ENCODE results near the gene KCNJ14. TPM values are rescaled to one million over a fixed set of nuclear protein-coding genes. Genes with fewer than 3 reads are reported as not detected.

Gene KCNJ14
- total RNA-seq, 1 donor from 2014 or later, result 0.82 TPM

DNA sequence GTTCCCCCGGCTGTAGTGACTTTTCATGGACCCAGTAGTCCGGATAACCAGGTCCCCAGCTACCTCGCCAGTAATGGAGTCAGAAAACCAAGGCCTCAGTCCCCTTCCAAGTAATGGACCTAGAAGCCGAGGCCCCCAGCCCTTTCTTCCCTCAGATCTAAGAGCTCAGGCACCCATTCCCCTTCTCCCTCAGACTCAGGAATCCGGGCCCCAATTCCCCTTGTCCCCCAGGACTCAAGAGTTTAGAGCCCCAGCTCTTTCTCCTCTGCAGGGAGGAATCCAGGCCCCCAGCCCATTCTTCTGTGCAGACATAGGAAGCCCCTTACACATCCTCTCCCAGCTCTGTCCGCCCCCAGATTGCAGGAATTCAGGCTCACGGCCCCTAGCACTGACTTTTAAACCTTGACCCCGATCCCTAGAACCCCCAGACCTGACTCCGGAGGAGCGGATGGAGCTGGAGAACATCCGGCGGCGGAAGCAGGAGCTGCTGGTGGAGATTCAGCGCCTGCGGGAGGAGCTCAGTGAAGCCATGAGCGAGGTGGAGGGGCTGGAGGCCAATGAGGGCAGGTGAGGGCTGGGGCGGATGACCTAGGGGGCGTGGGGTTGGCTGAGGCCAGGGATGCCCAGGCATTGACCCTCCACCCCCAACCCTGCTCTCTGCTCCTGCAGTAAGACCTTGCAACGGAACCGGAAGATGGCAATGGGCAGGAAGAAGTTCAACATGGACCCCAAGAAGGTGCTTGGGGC is 14.7 kb downstream of the KCNJ14 start:
- FAIRE-seq (no peak), DNase-seq (ENCODE audit: low spot score in 2 of 2) (no peak)

GRCh38 chr19:48470856-48471255 is 15.5 kb downstream of the KCNJ14 start:
- FAIRE-seq, result no peak

GRCh38 chr19:48471836-48472235 is 16.5 kb downstream of the KCNJ14 start:
- DNase-seq (ENCODE audit: low spot score in 2 of 2) (no peak), FAIRE-seq (no peak)

More at GRCh38 chr19:48470856-48471255, 15.5 kb downstream of the KCNJ14 start:
- no peak for DNase-seq (ENCODE audit: low spot score in 2 of 2)

DNA sequence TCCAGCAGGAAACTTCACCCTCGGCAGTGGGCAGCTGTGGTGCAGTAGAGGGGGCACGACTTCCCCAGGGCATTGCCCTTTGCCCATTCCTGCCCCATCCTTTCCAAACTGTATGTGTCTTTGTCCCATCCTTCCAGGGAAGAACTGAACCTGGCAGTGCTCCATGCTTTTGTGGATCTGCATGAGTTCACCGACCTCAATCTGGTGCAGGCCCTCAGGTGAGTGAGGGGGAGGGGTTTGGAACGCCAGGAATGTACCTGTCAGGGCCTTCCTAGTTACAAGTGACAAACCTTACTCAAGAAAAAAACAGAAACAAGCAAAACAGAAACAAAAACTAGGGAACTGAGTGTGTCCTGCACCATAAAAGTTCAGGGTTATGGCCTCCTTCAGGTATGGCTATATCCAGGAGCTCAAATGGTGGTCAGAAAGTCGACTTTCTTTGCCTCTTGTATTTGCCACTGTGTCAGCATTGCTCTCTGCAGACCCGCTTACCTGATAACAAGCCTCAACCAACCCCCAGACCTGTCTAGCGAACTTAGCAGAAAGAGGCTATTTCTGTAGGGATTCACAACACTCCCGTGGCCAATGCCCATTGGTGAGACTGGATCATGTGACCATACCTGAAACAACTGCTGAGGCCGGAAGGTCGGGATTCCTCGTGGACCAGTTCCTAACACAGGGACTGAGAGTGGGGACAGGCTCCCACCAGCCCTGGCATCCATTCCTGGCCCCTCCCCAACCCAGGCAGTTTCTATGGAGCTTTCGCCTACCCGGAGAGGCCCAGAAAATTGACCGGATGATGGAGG is 18.0 kb downstream of the KCNJ14 start:
- FAIRE-seq, result no peak
- DNase-seq (ENCODE audit: low spot score in 2 of 2), result no peak

DNA sequence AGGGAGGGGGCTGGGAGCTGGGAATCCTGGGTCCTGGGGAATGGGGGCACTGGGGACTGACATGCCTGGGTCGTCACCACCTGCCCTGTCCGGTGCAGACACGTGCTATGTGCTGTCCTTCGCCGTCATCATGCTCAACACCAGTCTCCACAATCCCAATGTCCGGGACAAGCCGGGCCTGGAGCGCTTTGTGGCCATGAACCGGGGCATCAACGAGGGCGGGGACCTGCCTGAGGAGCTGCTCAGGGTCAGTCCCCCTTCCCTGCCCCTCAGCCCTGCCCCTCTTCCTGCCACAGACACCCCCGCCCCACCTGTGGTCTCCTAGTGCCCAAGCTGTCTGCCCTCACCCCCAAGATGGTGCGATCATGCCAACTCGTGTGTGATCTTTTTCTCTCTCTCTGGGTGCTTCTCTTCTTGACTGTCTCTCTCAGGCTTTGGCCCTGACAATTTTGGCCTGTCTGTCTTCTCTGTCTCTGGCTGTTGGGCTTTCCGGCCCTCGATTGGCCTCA is 18.8 kb downstream of the KCNJ14 start:
- no peak for DNase-seq (ENCODE audit: low spot score in 2 of 2)
- FAIRE-seq, result no peak

- no peak for FAIRE-seq
- no peak for DNase-seq (ENCODE audit: low spot score in 2 of 2)
Observed at GRCh38 chr19:48475369-48476068, 20.1 kb downstream of the KCNJ14 start.

DNA sequence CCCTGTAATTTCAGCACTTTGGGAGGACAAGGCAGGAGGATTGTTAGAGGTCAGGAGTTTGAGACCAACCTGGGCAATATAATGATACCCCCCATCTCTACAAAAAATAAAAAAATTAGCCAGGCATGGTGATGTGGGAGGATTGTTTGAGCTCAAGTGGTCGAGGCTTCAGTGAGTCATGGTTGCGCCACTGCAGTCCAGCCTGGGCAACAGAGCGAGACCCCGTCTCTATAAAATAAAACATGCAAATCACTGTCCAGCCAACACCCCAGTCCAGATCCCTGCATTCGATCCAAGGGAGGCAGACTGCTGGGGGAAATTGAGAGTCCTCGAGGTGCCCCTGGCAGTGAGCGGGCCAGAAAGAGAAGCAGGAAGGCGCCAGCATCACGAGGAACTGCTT is 20.8 kb downstream of the KCNJ14 start:
- FAIRE-seq (no peak), DNase-seq (ENCODE audit: low spot score in 2 of 2) (no peak)

DNA sequence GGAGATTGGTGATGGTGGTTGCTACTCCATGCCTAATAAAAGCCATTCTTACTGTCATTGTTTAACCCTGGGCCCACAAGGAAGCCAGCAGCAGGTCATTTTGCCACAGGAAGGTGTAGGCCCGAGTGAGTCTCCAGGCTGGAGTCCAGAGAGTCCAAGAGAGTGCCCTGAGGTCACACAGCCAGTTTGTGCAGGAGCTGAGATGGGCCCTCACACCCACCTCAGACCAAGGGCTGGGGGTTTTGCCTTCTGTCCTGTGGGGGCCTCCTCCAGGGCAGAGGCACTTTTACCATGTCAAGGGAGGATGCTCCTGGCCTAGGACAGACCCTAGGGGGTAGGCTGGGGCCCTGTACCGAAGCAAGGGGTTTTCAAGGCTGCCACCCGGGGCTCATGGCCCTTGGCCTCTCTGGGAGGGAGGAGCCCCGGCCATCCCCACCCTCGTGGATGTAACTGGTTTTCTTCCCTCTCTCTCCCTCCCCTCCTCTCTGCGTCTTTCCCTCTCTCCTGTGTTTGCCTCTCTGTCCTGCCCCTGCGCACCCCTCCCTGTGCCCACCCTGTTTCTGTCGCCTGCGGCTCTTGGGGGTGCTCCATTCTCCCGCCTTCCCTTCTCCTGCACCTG is 21.8 kb downstream of the KCNJ14 start:
- no peak for FAIRE-seq
- DNase-seq (ENCODE audit: low spot score in 2 of 2), result no peak

DNA sequence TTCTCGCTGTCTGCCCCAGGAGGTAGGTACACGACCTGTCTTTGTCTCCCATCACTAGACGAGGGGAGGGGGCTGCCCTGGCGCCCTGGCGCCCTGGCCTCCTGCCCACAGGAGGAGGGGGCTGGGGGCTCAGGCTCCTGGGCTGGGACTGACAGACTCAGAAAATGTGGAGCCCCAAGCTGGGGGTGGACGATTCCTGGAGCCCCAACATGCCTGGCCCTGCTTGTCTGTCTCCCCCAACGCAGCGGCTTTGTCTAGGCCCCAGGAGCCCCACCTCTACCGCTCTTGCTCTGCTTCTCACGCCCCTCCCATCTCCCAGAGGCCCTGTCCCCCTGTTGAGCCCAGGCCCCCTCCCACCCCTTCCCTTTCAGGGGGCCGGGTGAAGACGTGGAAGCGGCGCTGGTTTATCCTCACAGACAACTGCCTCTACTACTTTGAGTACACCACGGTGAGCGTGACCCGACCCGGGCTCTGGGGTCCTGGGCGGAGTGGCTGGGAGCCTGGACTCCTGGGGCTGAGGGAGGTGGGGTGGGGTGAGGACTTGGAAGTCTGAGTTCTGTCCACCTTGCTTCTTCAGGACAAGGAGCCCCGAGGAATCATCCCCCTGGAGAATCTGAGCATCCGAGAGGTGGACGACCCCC is 22.4 kb downstream of the KCNJ14 start:
- FAIRE-seq (no peak), DNase-seq (ENCODE audit: low spot score in 2 of 2) (no peak)

DNA sequence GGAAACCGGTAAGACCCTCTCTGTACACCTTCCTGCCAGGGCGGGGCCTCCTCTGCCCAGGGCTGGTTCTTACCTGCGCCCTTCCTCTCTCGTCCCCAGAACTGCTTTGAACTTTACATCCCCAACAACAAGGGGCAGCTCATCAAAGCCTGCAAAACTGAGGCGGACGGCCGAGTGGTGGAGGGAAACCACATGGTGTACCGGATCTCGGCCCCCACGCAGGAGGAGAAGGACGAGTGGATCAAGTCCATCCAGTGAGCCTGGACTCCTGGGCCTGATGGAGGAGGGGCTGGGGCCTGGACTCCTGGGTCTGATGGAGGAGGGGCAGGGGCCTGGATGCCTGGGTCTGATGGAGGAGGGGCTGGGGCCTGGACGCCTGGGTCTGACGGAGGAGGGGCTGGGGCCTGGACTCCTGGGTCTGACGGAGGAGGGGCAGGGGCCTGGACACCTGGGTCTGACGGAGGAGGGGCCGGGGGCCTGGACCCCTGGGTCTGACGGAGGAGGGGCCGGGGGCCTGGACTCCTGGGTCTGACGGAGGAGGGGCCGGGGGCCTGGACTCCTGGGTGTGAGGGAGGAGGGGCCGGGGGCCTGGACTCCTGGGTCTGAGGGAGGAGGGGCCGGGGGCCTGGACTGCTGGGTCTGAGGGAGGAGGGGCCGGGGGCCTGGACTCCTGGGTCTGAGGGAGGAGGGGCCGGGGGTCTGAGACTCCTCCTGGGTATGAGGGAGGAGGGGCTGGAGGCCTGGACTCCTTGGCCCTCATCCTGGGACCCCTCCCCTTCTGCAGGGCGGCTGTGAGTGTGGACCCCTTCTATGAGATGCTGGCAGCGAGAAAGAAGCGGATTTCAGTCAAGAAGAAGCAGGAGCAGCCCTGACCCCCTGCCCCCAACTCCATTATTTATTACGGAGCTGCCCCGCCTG is 23.2 kb downstream of the KCNJ14 start:
- FAIRE-seq, result no peak
- no peak for DNase-seq (ENCODE audit: low spot score in 2 of 2)

DNA sequence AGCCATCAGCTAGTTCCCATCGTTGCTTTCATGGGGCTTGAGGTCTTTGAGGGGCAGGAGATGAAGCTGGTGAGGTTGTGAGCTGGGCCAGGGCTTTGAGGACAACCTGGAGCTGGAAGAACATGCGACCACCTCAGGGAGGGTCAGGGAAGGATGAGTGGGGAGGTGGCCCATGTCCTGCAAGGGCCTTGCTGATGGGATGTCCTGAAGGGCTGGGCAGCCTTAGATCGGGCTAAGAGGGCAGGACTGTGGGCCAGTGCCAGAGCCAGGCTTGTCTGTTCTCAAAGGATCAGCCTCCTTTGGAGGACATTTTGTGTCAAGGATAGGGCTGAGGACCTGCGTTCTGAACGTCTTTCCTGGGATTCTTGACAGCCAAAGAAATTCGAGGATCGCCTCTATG is 24.3 kb downstream of the KCNJ14 start:
- FAIRE-seq (no peak), DNase-seq (ENCODE audit: low spot score in 2 of 2) (no peak)

DNA sequence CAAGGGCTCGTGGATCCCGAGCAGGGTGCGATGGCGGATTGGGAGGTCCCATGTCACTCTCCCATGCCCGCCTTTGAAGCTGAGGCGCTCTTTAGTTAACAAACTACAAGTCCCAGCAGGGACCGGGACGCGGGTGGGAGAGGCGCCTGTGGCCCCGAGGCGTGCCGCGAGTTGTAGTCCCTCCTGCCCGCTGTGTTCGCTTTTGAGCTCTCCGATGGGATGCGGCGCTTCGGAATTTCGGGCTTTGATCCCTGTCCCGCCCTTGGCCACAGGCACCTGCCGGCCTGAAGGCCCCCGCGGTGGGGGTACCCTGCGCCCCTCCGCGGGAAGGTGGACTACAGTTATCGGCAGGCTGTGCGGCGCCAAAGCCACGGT is 24.8 kb downstream of the KCNJ14 start:
- no peak for FAIRE-seq
- peak in 1 of 2 donors; percentile 77 for DNase-seq (ENCODE audit: low spot score in 2 of 2)

- no peak for FAIRE-seq
- DNase-seq (ENCODE audit: low spot score in 2 of 2), result peak in 1 of 2 donors; percentile 70
Observed at GRCh38 chr19:48480558-48481500, 25.5 kb downstream of the KCNJ14 start.

DNA sequence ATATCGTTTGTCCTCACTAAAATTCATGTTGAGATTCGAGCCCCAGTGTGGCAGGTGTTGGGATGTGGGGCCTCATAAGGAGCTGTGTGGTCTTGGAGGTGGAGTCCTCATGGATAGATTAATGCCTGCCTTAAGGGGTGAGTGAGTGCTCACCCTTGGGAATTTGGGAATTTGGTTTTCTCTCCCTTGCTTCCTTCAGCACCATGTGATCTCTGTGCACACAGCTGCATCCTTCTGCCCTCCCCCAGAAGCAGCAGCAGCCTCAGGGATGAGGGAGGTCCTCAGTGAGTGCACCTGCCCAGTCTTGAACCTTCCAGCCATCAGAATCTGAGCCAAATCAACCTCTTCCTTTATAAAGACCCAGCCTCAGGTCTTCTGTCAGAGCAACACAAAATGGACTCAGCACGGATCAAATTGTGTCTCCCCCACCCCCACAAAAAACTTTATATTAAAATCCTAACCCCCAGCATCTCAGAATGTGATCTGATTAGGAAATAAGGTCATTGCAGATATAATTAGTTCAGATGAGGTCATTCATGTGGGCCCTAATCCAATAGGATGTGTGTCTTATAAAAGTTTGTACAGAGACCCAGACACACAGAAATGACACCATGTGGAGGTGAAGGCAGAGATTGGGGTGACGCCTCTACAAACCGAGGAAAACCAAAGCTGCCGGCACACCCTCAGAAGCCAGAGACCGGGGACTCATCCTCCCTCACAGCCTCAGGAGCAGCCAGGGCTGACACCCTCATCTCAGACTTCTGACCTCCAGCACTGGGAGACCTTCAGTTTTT is 26.7 kb downstream of the KCNJ14 start:
- FAIRE-seq, result no peak
- no peak for DNase-seq (ENCODE audit: low spot score in 2 of 2)

DNA sequence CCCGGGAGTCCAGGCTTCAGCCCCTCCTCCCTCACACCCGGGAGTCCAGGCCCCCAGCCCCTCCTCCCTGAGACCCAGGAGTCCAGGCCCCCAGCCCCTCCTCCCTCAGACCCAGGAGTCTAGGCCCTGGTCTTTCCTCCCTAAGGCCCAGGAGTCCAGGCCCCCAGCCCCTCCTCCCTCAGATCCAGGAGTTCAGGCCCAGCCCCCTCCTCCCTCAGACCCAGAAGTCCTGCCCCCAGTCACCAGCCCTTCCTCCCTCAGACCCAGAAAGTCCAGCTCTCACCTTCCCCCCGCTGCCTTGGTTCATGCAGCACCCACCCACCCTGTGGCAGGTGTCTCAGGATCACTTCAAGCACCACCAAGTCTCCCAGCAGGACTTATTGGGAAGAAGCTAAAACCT is 27.9 kb downstream of the KCNJ14 start:
- DNase-seq (ENCODE audit: low spot score in 2 of 2) (no peak), FAIRE-seq (no peak)

- DNase-seq (ENCODE audit: low spot score in 2 of 2) (no peak), FAIRE-seq (no peak)
Observed at GRCh38 chr19:48484247-48484893, 29.0 kb downstream of the KCNJ14 start.

Measured in frontal cortex (tissue), 4 donors.